Tibial nerve (tissue), 4 donors: Measurements from ENCODE around the gene AGO4.
"Not testable (repeated sequence)": the region's sequence is repeated elsewhere in the genome, so short reads cannot be mapped to it uniquely, and the experiment has no call there.

Experiments used
- CTCF ChIP-seq, 5 experiments: fragments of 200-600 bp in 3 of 5; fragments of 450-650 bp in 2 of 5; sonication (generic) in 3 of 5; IDR thresholded peaks; one replicate each; pipeline ENCODE4 v1.5.1; 2016 to 2019; ENCODE audit warnings: antibody characterized with exemption in 5 of 5, mild to moderate bottlenecking in 3 of 5, moderate library complexity in 2 of 5
- EP300 ChIP-seq, 2 donors: sonication (generic); formaldehyde crosslinking; IDR thresholded peaks; one replicate each; pipeline ENCODE4 v1.6.1; 2017; ENCODE audit warnings: antibody characterized with exemption in 2 of 2, mild to moderate bottlenecking in 1 of 2
- POLR2A ChIP-seq, 2 donors: fragments of 450-650 bp; IDR thresholded peaks; one replicate each; pipeline ENCODE4 v1.6.1; 2017; ENCODE audit warnings: antibody characterized with exemption in 2 of 2, mild to moderate bottlenecking in 2 of 2, moderate library complexity in 2 of 2

GRCh38 chr1:35812754-35813153 lies 4.9 kb downstream of the AGO4 start:
- not testable (repeated sequence) for TF ChIP-seq CTCF, EP300, POLR2A (IDR thresholded peaks at IDR 0.05)
